ENCODE results near the gene NECTIN3.
A peak's percentile ranks its signal among the peaks of the same experiment; 100 is the strongest.

The NECTIN3 gene

GRCh38 chr3:111070772-111071256 lies 802 bp upstream of the NECTIN3 start:
- Mint-ChIP-seq H3K36me3 (no peaks in the 10 kb centered on the region), H3K27me3 (peaks cover 47% of the 10 kb centered on the region), H3K9me3 (no peaks in the 10 kb centered on the region), H3K4me1 (peaks cover 25% of the 10 kb centered on the region), H3K27ac (no peak overlapping the region), H3K4me3 (peak overlapping the region; percentile 78)
- DNase-seq: peak; percentile 31
- CTCF ChIA-PET: no interaction called here

DNA sequence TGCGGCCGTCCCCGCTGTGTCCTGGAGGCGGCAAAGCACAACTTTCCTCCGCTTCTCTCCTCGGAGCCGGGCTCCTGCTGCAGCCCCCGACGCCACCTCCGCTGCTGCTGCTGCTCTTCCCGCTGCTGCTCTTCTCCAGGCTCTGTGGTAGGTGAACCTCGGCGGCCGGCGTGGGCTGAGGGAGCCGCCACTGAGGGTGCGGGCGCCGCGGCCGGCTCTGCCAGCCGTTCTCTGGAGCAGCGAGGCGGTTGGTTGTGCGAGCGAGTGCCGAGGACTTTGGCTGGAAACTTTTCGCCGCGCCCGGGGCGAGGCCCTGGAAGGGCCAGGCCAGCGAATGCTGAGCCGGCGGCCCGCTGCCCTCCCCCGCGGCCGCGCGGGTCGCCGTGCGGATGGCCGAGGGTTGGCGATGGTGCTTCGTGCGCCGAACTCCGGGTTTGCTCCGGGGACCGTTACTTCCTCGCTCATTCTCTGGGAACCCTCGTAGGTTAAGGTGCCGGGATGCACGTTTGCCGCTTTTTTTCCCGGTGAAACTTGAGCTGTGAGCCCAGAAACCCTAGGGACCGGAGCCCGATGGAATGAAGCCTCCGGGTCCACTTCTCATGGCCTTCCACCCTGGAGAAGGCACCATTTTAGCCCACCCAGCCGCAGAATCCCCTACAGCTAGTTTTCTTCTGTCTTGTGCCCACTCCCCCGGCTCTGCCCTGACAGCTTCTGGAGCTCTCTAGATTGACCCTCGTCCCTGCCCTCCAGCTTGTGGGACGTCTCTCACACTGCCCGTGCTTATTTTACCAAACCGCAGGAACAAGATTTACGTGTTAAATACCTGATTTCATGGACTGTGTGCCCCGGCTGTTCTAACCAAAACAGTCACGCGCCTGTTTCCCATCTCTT lies 660 bp downstream of the NECTIN3 start:
- CTCF ChIA-PET: no interaction called here
- peak; percentile 33 for DNase-seq
- peak overlapping the region; percentile 78 for H3K4me3 Mint-ChIP-seq
- H3K36me3 Mint-ChIP-seq: no peaks in the 10 kb centered on the region
- peaks cover 47% of the 10 kb centered on the region for H3K27me3 Mint-ChIP-seq
- no peak overlapping the region for H3K27ac Mint-ChIP-seq
- H3K4me1 Mint-ChIP-seq: peaks cover 25% of the 10 kb centered on the region
- H3K9me3 Mint-ChIP-seq: no peaks in the 10 kb centered on the region

GRCh38 chr3:111073218-111073617 lies 1.6 kb downstream of the NECTIN3 start:
- H3K36me3 Mint-ChIP-seq: no peaks in the 10 kb centered on the region
- H3K4me1 Mint-ChIP-seq: peaks cover 25% of the 10 kb centered on the region
- H3K27me3 Mint-ChIP-seq: peaks cover 47% of the 10 kb centered on the region
- no peaks in the 10 kb centered on the region for H3K9me3 Mint-ChIP-seq
- CTCF ChIA-PET: interaction anchor here (1.3 kb wide), 1 partner anchor 265 kb away, joined by 4 read pairs; no protein-coding TSS in a partner anchor
- peak overlapping the region; percentile 78 for H3K4me3 Mint-ChIP-seq
- H3K27ac Mint-ChIP-seq: no peak overlapping the region
- DNase-seq: no peak

DNA sequence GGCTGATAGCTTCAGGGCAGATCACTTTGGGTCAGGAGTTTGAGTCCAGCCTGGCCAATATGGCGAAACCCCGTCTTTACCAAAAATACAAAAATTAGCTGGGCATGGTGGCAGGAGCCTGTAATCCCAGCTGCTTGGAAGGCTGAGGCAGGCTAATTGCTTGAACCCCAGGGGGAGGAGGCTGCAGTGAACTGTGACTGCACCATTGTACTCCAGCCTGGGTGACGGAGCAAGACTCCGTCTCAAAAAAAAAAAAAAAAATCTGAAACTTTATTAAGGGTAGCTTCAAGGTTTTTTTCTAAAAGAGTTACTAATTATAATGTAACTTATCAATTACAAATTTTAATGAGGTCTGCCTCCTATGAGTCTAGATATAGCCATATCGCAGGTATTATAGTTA lies 5.1 kb downstream of the NECTIN3 start:
- Mint-ChIP-seq H3K9me3 (no peaks in the 10 kb centered on the region), H3K36me3 (no peaks in the 10 kb centered on the region), H3K27me3 (peaks cover 24% of the 10 kb centered on the region), H3K27ac (no peak overlapping the region), H3K4me1 (peaks cover 13% of the 10 kb centered on the region), H3K4me3 (no peak overlapping the region)
- DNase-seq: no peak
- CTCF ChIA-PET: no interaction called here

DNA sequence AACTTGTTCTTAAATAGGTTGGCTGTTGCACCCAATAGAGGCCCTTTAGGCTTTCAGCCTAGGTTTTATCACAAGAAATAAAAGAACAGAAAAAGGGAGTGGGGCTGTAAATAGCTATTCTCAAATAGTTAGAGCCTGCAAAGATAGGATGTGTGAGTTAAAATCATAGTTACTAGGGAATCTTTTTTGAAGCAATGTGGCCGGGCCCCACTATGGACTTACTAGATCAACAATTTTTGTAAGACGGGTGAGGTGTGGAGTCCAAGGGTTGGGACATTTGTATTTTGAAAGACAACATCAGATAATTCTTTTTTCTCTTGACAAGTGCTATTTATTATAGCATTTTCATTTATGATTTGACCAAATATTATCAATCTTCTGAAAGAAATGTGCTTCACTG lies 5.8 kb downstream of the NECTIN3 start:
- CTCF ChIA-PET: no interaction called here
- peaks cover 18% of the 10 kb centered on the region for H3K27me3 Mint-ChIP-seq
- H3K4me1 Mint-ChIP-seq: peaks cover 13% of the 10 kb centered on the region
- no peaks in the 10 kb centered on the region for H3K9me3 Mint-ChIP-seq
- H3K36me3 Mint-ChIP-seq: no peaks in the 10 kb centered on the region
- no peak overlapping the region for H3K27ac Mint-ChIP-seq
- no peak for DNase-seq
- no peak overlapping the region for H3K4me3 Mint-ChIP-seq

DNA sequence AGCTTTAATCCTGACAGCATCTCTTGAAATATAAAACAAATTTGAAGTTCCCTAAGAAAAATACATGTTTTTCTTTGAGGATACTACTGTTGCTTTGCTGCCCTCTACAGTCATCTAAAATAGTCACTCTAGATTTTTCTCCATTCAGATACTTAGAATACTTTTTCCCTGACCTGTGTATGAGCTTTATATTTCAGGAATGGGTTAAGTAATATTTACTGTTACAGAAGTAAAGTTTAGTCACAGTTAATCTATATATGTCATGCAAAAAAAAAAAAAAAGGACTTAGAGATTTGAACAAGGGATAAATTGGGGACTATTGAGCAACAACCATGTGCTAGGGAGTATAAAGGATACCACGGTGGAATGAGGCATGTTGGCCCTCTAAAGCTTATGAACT lies 8.8 kb downstream of the NECTIN3 start:
- Mint-ChIP-seq H3K36me3 (no peaks in the 10 kb centered on the region), H3K27me3 (no peaks in the 10 kb centered on the region), H3K9me3 (no peaks in the 10 kb centered on the region), H3K4me3 (no peak overlapping the region), H3K4me1 (no peaks in the 10 kb centered on the region), H3K27ac (no peak overlapping the region)
- no peak for DNase-seq
- CTCF ChIA-PET: interaction anchor here (0.6 to 1.9 kb wide), 7 partner anchors 11 to 766 kb away, joined by 3 to 12 read pairs (median 3); no protein-coding TSS in a partner anchor

DNA sequence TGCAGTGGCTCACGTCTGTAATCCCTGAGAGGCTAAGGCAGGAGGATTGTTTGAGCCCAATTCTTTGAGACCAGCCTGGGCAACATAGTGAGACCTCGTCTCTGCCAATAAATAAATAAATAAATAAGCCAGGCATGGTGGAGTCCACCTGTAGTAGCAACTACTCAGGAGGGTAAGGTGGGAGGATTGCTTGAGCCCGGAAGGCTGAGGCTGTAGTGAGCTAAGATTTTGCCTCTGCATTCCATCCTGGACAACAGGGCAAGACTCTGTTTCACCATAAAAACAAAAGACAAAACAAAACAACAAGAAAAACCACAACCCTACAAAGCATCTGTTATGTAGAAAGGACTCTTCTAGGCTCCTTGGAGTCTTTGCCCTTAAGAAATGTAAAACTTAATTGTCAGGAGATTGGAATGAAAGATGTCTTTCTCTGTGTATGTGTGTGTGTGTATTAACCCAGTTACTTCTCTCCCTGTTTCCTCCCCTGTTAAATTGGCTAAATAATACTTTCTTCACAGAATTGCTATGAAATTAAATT lies 9.5 kb downstream of the NECTIN3 start:
- no peak for DNase-seq
- no peak overlapping the region for H3K27ac Mint-ChIP-seq
- no peaks in the 10 kb centered on the region for H3K4me1 Mint-ChIP-seq
- H3K9me3 Mint-ChIP-seq: no peaks in the 10 kb centered on the region
- no peaks in the 10 kb centered on the region for H3K27me3 Mint-ChIP-seq
- CTCF ChIA-PET: interaction anchor here (0.6 to 1.9 kb wide), 5 partner anchors 11 to 295 kb away, joined by 3 to 12 read pairs (median 3); no protein-coding TSS in a partner anchor
- no peak overlapping the region for H3K4me3 Mint-ChIP-seq
- no peaks in the 10 kb centered on the region for H3K36me3 Mint-ChIP-seq

- no peaks in the 10 kb centered on the region for H3K9me3 Mint-ChIP-seq
- no peaks in the 10 kb centered on the region for H3K36me3 Mint-ChIP-seq
- no peak overlapping the region for H3K4me3 Mint-ChIP-seq
- no peaks in the 10 kb centered on the region for H3K27me3 Mint-ChIP-seq
- DNase-seq: no peak
- CTCF ChIA-PET: no interaction called here
- no peaks in the 10 kb centered on the region for H3K4me1 Mint-ChIP-seq
- H3K27ac Mint-ChIP-seq: no peak overlapping the region
These were observed 13.3 kb downstream of the NECTIN3 start for GRCh38 chr3:111084911-111085310.

DNA sequence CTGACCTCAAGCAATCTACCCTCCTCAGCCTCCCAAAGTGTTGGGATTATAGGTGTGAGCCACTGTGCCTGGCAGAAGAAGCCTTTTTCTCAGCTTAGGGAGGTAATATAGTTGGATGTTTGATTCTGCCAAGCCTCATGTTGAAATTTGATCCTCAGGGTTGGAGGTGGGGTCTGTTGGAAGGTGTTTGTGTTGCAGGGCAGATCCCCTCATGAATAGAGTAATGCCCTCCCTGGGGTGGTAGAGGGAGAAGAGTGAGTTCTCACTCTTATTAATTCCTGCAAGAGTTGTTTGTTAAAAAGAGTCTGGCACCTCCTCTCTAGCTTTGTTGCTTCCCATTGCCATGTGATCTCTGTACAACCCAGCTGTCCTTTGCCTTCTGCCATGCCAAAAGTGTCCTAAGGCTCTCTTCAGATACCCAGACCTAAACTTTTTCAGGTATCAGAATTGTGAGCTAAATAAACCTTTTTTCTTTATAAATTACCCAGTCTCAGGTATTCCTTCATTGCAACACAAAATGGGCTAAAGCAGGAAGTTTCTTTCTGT lies 16.4 kb downstream of the NECTIN3 start:
- H3K27me3 Mint-ChIP-seq: no peaks in the 10 kb centered on the region
- DNase-seq: no peak
- CTCF ChIA-PET: no interaction called here
- no peak overlapping the region for H3K27ac Mint-ChIP-seq
- no peaks in the 10 kb centered on the region for H3K4me1 Mint-ChIP-seq
- H3K36me3 Mint-ChIP-seq: no peaks in the 10 kb centered on the region
- no peaks in the 10 kb centered on the region for H3K9me3 Mint-ChIP-seq
- H3K4me3 Mint-ChIP-seq: no peak overlapping the region

DNA sequence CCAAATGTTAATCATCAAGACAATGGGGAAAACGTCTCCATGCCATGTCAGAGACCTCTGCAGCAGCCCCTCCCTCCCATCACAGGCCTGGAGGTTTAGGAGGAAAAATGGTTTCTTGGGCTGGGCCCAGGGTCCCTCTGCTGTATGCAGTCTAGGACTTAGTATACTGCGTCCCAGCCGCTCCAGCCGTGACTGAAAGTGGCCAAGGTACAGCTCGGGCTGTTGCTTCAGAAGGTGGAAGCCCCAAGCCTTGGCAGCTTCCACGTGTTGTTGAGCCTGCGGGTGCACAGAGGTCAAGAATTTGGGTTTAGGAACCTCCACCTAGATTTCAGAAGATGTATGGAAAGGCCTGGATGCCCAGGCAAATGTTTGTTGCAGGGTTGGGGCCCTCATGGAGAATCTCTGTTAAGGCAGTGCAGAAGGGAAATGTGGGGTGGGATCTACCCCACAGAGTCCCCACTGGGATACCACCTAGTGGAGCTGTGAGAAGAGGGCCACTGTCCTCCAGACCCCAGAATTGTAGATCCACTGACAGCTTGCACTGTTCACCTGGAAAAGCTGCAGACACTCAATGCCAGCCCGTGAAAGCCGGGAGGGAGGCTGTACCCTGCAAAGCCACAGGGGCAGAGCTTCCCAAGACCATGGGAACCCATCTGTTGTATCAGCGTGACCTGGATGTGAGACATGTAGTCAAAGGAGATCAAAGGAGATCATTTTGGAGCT lies 25.0 kb downstream of the NECTIN3 start:
- CTCF ChIA-PET: no interaction called here
- no peaks in the 10 kb centered on the region for H3K27me3 Mint-ChIP-seq
- no peaks in the 10 kb centered on the region for H3K36me3 Mint-ChIP-seq
- peaks cover 3% of the 10 kb centered on the region for H3K9me3 Mint-ChIP-seq
- no peak overlapping the region for H3K4me3 Mint-ChIP-seq
- H3K4me1 Mint-ChIP-seq: no peaks in the 10 kb centered on the region
- no peak overlapping the region for H3K27ac Mint-ChIP-seq
- no peak for DNase-seq

GRCh38 chr3:111103807-111104206 lies 32.2 kb downstream of the NECTIN3 start:
- CTCF ChIA-PET: no interaction called here
- Mint-ChIP-seq H3K27ac (no peak overlapping the region), H3K27me3 (peaks cover 3% of the 10 kb centered on the region), H3K9me3 (no peaks in the 10 kb centered on the region), H3K4me1 (no peaks in the 10 kb centered on the region), H3K36me3 (no peaks in the 10 kb centered on the region), H3K4me3 (no peak overlapping the region)
- no peak for DNase-seq

- Mint-ChIP-seq H3K27me3 (peaks cover 3% of the 10 kb centered on the region), H3K4me1 (no peaks in the 10 kb centered on the region), H3K9me3 (no peaks in the 10 kb centered on the region), H3K36me3 (no peaks in the 10 kb centered on the region), H3K4me3 (no peak overlapping the region), H3K27ac (no peak overlapping the region)
- no peak for DNase-seq
- CTCF ChIA-PET: interaction anchor here (0.8 kb wide), 1 partner anchor 432 kb away, joined by 3 read pairs; no protein-coding TSS in a partner anchor
These were observed 35.5 kb downstream of the NECTIN3 start for GRCh38 chr3:111106993-111107661.

GRCh38 chr3:111107662-111108035 lies 36.0 kb downstream of the NECTIN3 start:
- Mint-ChIP-seq H3K4me1 (no peaks in the 10 kb centered on the region), H3K27me3 (peaks cover 3% of the 10 kb centered on the region), H3K9me3 (no peaks in the 10 kb centered on the region), H3K36me3 (no peaks in the 10 kb centered on the region), H3K27ac (no peak overlapping the region), H3K4me3 (no peak overlapping the region)
- no peak for DNase-seq
- CTCF ChIA-PET: interaction anchor here (0.8 kb wide), 1 partner anchor 432 kb away, joined by 3 read pairs; no protein-coding TSS in a partner anchor

DNA sequence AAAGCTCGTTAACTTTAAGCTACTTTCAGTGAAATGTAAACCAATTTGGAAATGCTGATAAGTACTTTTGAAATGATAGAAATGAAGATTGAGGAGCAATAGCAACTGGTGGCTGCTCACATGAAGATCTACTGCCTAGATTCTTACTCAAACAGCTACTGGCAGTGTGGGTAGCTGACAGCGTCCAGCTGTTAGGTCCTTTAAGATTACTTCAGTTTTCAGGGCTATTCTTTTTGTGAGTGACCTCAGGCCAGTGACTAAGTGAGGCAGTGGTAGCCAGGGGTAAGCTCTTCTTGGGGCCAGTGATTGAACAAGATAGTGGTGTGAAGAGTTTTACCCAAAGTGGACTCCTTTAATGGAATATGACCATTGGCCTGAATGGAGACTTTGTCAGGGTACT lies 41.3 kb downstream of the NECTIN3 start:
- no peak overlapping the region for H3K4me3 Mint-ChIP-seq
- no peak overlapping the region for H3K27ac Mint-ChIP-seq
- CTCF ChIA-PET: no interaction called here
- H3K9me3 Mint-ChIP-seq: no peaks in the 10 kb centered on the region
- DNase-seq: no peak
- H3K4me1 Mint-ChIP-seq: no peaks in the 10 kb centered on the region
- no peaks in the 10 kb centered on the region for H3K27me3 Mint-ChIP-seq
- H3K36me3 Mint-ChIP-seq: no peaks in the 10 kb centered on the region
